Peyer's patch (tissue), 4 donors: Measurements from ENCODE around the gene ZNF804B.

Experiments
- CTCF ChIP-seq, 6 experiments: fragments of 450-650 bp in 4 of 6; fragments of 200-600 bp in 2 of 6; sonication (generic) in 1 of 6; IDR thresholded peaks; one replicate each; pipeline ENCODE4 v1.5.1; 2017 to 2019; ENCODE audit warnings: antibody characterized with exemption in 6 of 6, mild to moderate bottlenecking in 3 of 6, moderate library complexity in 1 of 6
- POLR2A ChIP-seq, 2 donors: fragments of 450-650 bp; IDR thresholded peaks; one replicate each; pipeline ENCODE4 v1.5.1; 2017; ENCODE audit warnings: antibody characterized with exemption in 2 of 2, mild to moderate bottlenecking in 2 of 2, moderate library complexity in 2 of 2

- no peak for TF ChIP-seq CTCF (IDR thresholded peaks at IDR 0.05)
- TF ChIP-seq POLR2A (IDR thresholded peaks at IDR 0.05) = no peak
Measured at GRCh38 chr7:88881136-88881535, 121.6 kb downstream of the ZNF804B start.
